ENCODE measurements around the gene LTBP1. TPM values are rescaled to one million over a fixed set of nuclear protein-coding genes. Genes with fewer than 3 reads are reported as not detected.

Gene LTBP1
- total RNA-seq, 5 donors from 2014 or later (not counting 1 experiment from before 2014, with no cell fraction given), result 0.16 to 0.76 (median 0.43) TPM

- Mint-ChIP-seq H3K27me3 (peaks cover 13 to 16% of the 10 kb centered on the region in 2 donors), H3K4me1 (no peaks in the 10 kb centered on the region), H3K36me3 (no peaks in the 10 kb centered on the region), H3K27ac (no peak overlapping the region), H3K9me3 (no peaks in the 10 kb centered on the region), H3K4me3 (no peak overlapping the region)
- no peak for DNase-seq
- Histone ChIP-seq H3K4me3 (ENCODE audit: control insufficient read depth in 1 of 2, extremely low read depth in 1 of 2, low read length in 1 of 2) (no peak overlapping the region), H3K36me3 (ENCODE audit: control insufficient read depth in 2 of 2, extremely low read depth in 1 of 2, insufficient read depth in 1 of 2, low read length in 1 of 2) (no peaks in the 10 kb centered on the region), H3K27ac (ENCODE audit: low read length) (no peak overlapping the region), H3K9me3 (no peaks in the 10 kb centered on the region), H3K4me1 (ENCODE audit: control insufficient read depth in 1 of 2, extremely low read depth in 1 of 2, insufficient read depth in 2 of 2, low read length in 2 of 2) (no peaks in the 10 kb centered on the region), H3K27me3 (replicated peaks in 1 of 2; ENCODE audit: control insufficient read depth in 2 of 2, extremely low read depth in 1 of 2, insufficient read depth in 2 of 2, low read length in 1 of 2) (peaks cover 0 to 11% of the 10 kb centered on the region in 2 experiments)
- POLR2A ChIA-PET, result interaction anchor here in 1 of 2 donors (0.6 kb wide), 1 partner anchor 190 kb away, joined by 3 read pairs; no protein-coding TSS in a partner anchor
- no peak for ATAC-seq (replicated peaks in 1 of 4)
- CTCF ChIA-PET, result no interaction called here
- no CpG with 5 or more reads among the region's 5 CpGs for WGBS (ENCODE audit: insufficient coverage)
Observed at GRCh38 chr2:32930436-32930835, 16.3 kb upstream of the LTBP1 start.

- Histone ChIP-seq H3K27me3 (replicated peaks in 1 of 2; ENCODE audit: control insufficient read depth in 2 of 2, extremely low read depth in 1 of 2, insufficient read depth in 2 of 2, low read length in 1 of 2) (peaks cover 0 to 8% of the 10 kb centered on the region in 2 experiments), H3K36me3 (ENCODE audit: control insufficient read depth in 2 of 2, extremely low read depth in 1 of 2, insufficient read depth in 1 of 2, low read length in 1 of 2) (no peaks in the 10 kb centered on the region), H3K4me3 (ENCODE audit: control insufficient read depth in 1 of 2, extremely low read depth in 1 of 2, low read length in 1 of 2) (no peak overlapping the region), H3K27ac (ENCODE audit: low read length) (no peak overlapping the region), H3K4me1 (ENCODE audit: control insufficient read depth in 1 of 2, extremely low read depth in 1 of 2, insufficient read depth in 2 of 2, low read length in 2 of 2) (no peaks in the 10 kb centered on the region), H3K9me3 (no peaks in the 10 kb centered on the region)
- Mint-ChIP-seq H3K27ac (no peak overlapping the region), H3K4me3 (no peak overlapping the region), H3K4me1 (no peaks in the 10 kb centered on the region), H3K9me3 (no peaks in the 10 kb centered on the region), H3K27me3 (peaks cover 13 to 20% of the 10 kb centered on the region in 2 donors), H3K36me3 (no peaks in the 10 kb centered on the region)
- ATAC-seq (replicated peaks in 1 of 4) (no peak), DNase-seq (no peak)
- ChIA-PET POLR2A (no interaction called here), CTCF (no interaction called here)
- 100% methylated on average over 2 of the region's 2 CpGs for WGBS (ENCODE audit: insufficient coverage)
Observed at GRCh38 chr2:32931519-32931918, 15.2 kb upstream of the LTBP1 start.

- Mint-ChIP-seq H3K9me3 (no peaks in the 10 kb centered on the region), H3K4me1 (no peaks in the 10 kb centered on the region), H3K27me3 (peaks cover 12 to 19% of the 10 kb centered on the region in 2 donors), H3K27ac (no peak overlapping the region), H3K36me3 (no peaks in the 10 kb centered on the region), H3K4me3 (no peak overlapping the region)
- no peak for ATAC-seq (replicated peaks in 1 of 4)
- no peak for DNase-seq
- no peak overlapping the region for H3K27ac ChIP-seq (ENCODE audit: low read length)
- no peaks in the 10 kb centered on the region for H3K4me1 ChIP-seq (ENCODE audit: control insufficient read depth in 1 of 2, extremely low read depth in 1 of 2, insufficient read depth in 2 of 2, low read length in 2 of 2)
- CTCF ChIA-PET, result no interaction called here
- POLR2A ChIA-PET, result no interaction called here
- H3K27me3 ChIP-seq (replicated peaks in 1 of 2; ENCODE audit: control insufficient read depth in 2 of 2, extremely low read depth in 1 of 2, insufficient read depth in 2 of 2, low read length in 1 of 2), result peaks cover 0 to 5% of the 10 kb centered on the region in 2 experiments
- H3K36me3 ChIP-seq (ENCODE audit: control insufficient read depth in 2 of 2, extremely low read depth in 1 of 2, insufficient read depth in 1 of 2, low read length in 1 of 2), result no peaks in the 10 kb centered on the region
- H3K9me3 ChIP-seq, result no peaks in the 10 kb centered on the region
- no peak overlapping the region for H3K4me3 ChIP-seq (ENCODE audit: control insufficient read depth in 1 of 2, extremely low read depth in 1 of 2, low read length in 1 of 2)
- 89% methylated on average over 3 of the region's 12 CpGs for WGBS (ENCODE audit: insufficient coverage)
Observed at GRCh38 chr2:32931945-32932709, 14.6 kb upstream of the LTBP1 start.

GRCh38 chr2:32932825-32933755, 13.7 kb upstream of the LTBP1 start:
- no peak for DNase-seq
- Mint-ChIP-seq H3K4me1 (no peaks in the 10 kb centered on the region), H3K4me3 (no peak overlapping the region), H3K27me3 (peaks cover 11 to 19% of the 10 kb centered on the region in 2 donors), H3K36me3 (no peaks in the 10 kb centered on the region), H3K27ac (no peak overlapping the region), H3K9me3 (no peaks in the 10 kb centered on the region)
- Histone ChIP-seq H3K9me3 (no peaks in the 10 kb centered on the region), H3K4me1 (ENCODE audit: control insufficient read depth in 1 of 2, extremely low read depth in 1 of 2, insufficient read depth in 2 of 2, low read length in 2 of 2) (no peaks in the 10 kb centered on the region), H3K27ac (ENCODE audit: low read length) (no peak overlapping the region), H3K36me3 (ENCODE audit: control insufficient read depth in 2 of 2, extremely low read depth in 1 of 2, insufficient read depth in 1 of 2, low read length in 1 of 2) (no peaks in the 10 kb centered on the region), H3K4me3 (ENCODE audit: control insufficient read depth in 1 of 2, extremely low read depth in 1 of 2, low read length in 1 of 2) (no peak overlapping the region), H3K27me3 (replicated peaks in 1 of 2; ENCODE audit: control insufficient read depth in 2 of 2, extremely low read depth in 1 of 2, insufficient read depth in 2 of 2, low read length in 1 of 2) (peaks cover 0 to 2% of the 10 kb centered on the region in 2 experiments)
- no peak for ATAC-seq (replicated peaks in 1 of 4)
- 90% methylated on average over 4 of the region's 11 CpGs for WGBS (ENCODE audit: insufficient coverage)
- ChIA-PET CTCF (no interaction called here), POLR2A (interaction anchor here in 1 of 2 donors (0.6 kb wide), 1 partner anchor 905 kb away, joined by 8 read pairs; no protein-coding TSS in a partner anchor)

- Mint-ChIP-seq H3K36me3 (no peaks in the 10 kb centered on the region), H3K27me3 (peaks cover 12 to 19% of the 10 kb centered on the region in 2 donors), H3K9me3 (no peaks in the 10 kb centered on the region), H3K27ac (no peak overlapping the region), H3K4me3 (no peak overlapping the region), H3K4me1 (no peaks in the 10 kb centered on the region)
- CTCF ChIA-PET, result no interaction called here
- POLR2A ChIA-PET, result interaction anchor here in 1 of 2 donors (0.6 kb wide), 1 partner anchor 906 kb away, joined by 8 read pairs; no protein-coding TSS in a partner anchor
- no peaks in the 10 kb centered on the region for H3K4me1 ChIP-seq (ENCODE audit: control insufficient read depth in 1 of 2, extremely low read depth in 1 of 2, insufficient read depth in 2 of 2, low read length in 2 of 2)
- no peaks in the 10 kb centered on the region for H3K9me3 ChIP-seq
- H3K4me3 ChIP-seq (ENCODE audit: control insufficient read depth in 1 of 2, extremely low read depth in 1 of 2, low read length in 1 of 2), result no peak overlapping the region
- H3K27ac ChIP-seq (ENCODE audit: low read length), result no peak overlapping the region
- no peaks in the 10 kb centered on the region for H3K36me3 ChIP-seq (ENCODE audit: control insufficient read depth in 2 of 2, extremely low read depth in 1 of 2, insufficient read depth in 1 of 2, low read length in 1 of 2)
- WGBS (ENCODE audit: insufficient coverage), result no CpG with 5 or more reads among the region's 5 CpGs
- DNase-seq (no peak), ATAC-seq (replicated peaks in 1 of 4) (no peak)
- no peaks in the 10 kb centered on the region for H3K27me3 ChIP-seq (replicated peaks in 1 of 2; ENCODE audit: control insufficient read depth in 2 of 2, extremely low read depth in 1 of 2, insufficient read depth in 2 of 2, low read length in 1 of 2)
Observed at GRCh38 chr2:32933756-32934095, 13.0 kb upstream of the LTBP1 start.

- no peak for DNase-seq
- 78% methylated on average over 9 of the region's 13 CpGs for WGBS (ENCODE audit: insufficient coverage)
- Histone ChIP-seq H3K4me1 (ENCODE audit: control insufficient read depth in 1 of 2, extremely low read depth in 1 of 2, insufficient read depth in 2 of 2, low read length in 2 of 2) (no peaks in the 10 kb centered on the region), H3K27me3 (replicated peaks in 1 of 2; ENCODE audit: control insufficient read depth in 2 of 2, extremely low read depth in 1 of 2, insufficient read depth in 2 of 2, low read length in 1 of 2) (peaks cover 0 to 3% of the 10 kb centered on the region in 2 experiments), H3K4me3 (ENCODE audit: control insufficient read depth in 1 of 2, extremely low read depth in 1 of 2, low read length in 1 of 2) (no peak overlapping the region), H3K36me3 (ENCODE audit: control insufficient read depth in 2 of 2, extremely low read depth in 1 of 2, insufficient read depth in 1 of 2, low read length in 1 of 2) (no peaks in the 10 kb centered on the region), H3K27ac (ENCODE audit: low read length) (no peak overlapping the region), H3K9me3 (no peaks in the 10 kb centered on the region)
- Mint-ChIP-seq H3K4me1 (no peaks in the 10 kb centered on the region), H3K36me3 (no peaks in the 10 kb centered on the region), H3K27ac (no peak overlapping the region), H3K9me3 (no peaks in the 10 kb centered on the region), H3K4me3 (no peak overlapping the region), H3K27me3 (peaks cover 17 to 21% of the 10 kb centered on the region in 2 donors)
- ATAC-seq (replicated peaks in 1 of 4), result no peak
- POLR2A ChIA-PET, result no interaction called here
- CTCF ChIA-PET, result no interaction called here
Observed at GRCh38 chr2:32937602-32938448, 8.9 kb upstream of the LTBP1 start.

Data from T-cell (primary cell).